SK-N-SH (cell line): Measurements from ENCODE around the gene KCTD7. TPM values are rescaled to one million over a fixed set of nuclear protein-coding genes. Genes with fewer than 3 reads are reported as not detected.

Experiments used
- CTCF ChIP-seq: fragments of 200-600 bp; sonication (generic); IDR thresholded peaks from 2 replicates; pipeline ENCODE4 v1.6.1; 2017; ENCODE audit warnings: antibody characterized with exemption, mild to moderate bottlenecking, moderate library complexity
- ELF1 ChIP-seq: IDR thresholded peaks from 2 replicates; pipeline ENCODE4 v1.4.0; 2012
- EZH2phosphoT487 ChIP-seq: fragments of 200-600 bp; sonication (generic); IDR thresholded peaks from 2 replicates; pipeline ENCODE4 v1.6.1; 2017; ENCODE audit warnings: low read depth, mixed run types, mild to moderate bottlenecking, antibody characterized with exemption, moderate library complexity, borderline replicate concordance
- FOSL2 ChIP-seq: IDR thresholded peaks from 2 replicates; pipeline ENCODE4 v1.4.0; 2012; ENCODE audit warnings: low read depth, mild to moderate bottlenecking, moderate library complexity, borderline replicate concordance
- NFIC ChIP-seq: IDR thresholded peaks from 2 replicates; pipeline ENCODE4 v1.4.0; 2012; ENCODE audit warnings: borderline replicate concordance
- NRF1 ChIP-seq: IDR thresholded peaks from 2 replicates; pipeline ENCODE4 v1.6.1; 2012; ENCODE audit warnings: low read depth, mild to moderate bottlenecking, low read length
- PBX3 ChIP-seq: IDR thresholded peaks from 2 replicates; pipeline ENCODE4; 2012
- POLR2AphosphoS5 ChIP-seq: IDR thresholded peaks from 2 replicates; pipeline ENCODE4 v1.6.1; 2012; ENCODE audit warnings: low read depth, low read length
- RFX5 ChIP-seq: IDR thresholded peaks from 2 replicates; pipeline ENCODE4 v1.6.1; 2012; ENCODE audit warnings: mild to moderate bottlenecking, improper control_type of control experiment, low read length
- TAF1 ChIP-seq: IDR thresholded peaks from 2 replicates; pipeline ENCODE4 v1.6.1; 2012; ENCODE audit warnings: low read depth, mild to moderate bottlenecking, low read length, moderate library complexity, borderline replicate concordance
- TCF12 ChIP-seq: IDR thresholded peaks from 2 replicates; pipeline ENCODE4 v1.4.0; 2012
- USF1 ChIP-seq: IDR thresholded peaks from 2 replicates; pipeline ENCODE4 v1.4.0; 2012; ENCODE audit warnings: low read depth, borderline replicate concordance
- ZBTB33 ChIP-seq: IDR thresholded peaks from 2 replicates; pipeline ENCODE4 v1.4.0; 2012; ENCODE audit warnings: low read depth, borderline replicate concordance
- polyA plus RNA-seq, 3 experiments: library from polyadenylated mRNA; depleted of rRNA; stranded (reverse); fragments of >200 nt; gene quantifications; 2 replicates each; pipeline ENCODE4 v1.2.3, GENCODE V29; 2012
- TF ChIP-seq, protein P1 (sequence below): IDR thresholded peaks from 2 replicates; pipeline ENCODE4 v1.4.0; 2012; ENCODE audit warnings: low read depth

Gene KCTD7
- polyA plus RNA-seq, 1 of the 3 experiments (the other 2 are of a cell fraction), result 19.5 TPM

DNA sequence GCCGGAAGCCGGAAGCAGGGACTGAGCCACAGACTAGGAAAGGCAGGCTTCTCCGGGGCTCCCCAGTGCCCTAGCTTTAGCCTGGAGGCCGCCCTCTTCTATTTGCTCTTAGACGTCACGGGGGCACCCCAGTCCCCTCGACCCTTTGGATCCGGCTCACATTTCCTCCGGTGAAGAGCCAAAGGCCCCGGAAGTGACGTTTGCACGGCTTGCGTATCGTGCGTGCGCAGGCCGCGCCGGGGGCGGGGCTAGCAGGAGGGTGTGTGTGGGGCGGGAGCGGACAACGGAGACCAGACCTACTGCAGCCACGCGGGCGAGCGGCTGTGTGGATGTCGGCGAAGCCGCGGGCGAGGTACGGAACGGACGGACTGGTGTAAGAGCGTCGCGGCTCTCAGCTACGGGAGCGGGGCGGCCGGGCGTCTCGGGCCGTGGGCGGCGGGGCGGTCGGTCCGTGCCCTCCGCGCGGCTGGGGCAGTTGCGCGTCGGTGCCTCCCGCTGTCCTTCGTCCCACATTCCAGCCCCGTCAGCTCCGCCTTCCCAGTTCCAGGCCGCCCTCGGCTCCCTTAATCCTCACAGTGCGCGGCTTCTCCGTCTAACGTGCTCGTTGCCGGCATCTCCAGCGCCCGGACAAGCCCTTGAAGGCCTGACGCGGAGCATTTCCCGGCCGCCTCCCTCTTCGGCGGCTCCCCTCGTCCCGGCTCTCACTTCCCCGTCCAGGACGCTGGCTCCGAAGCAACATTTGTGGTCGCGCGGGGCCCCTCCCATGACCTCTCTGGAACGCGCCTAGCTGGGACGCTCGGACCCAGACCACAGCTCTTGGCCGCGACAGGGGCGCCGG lies 25.8 kb downstream of the KCTD7 start (continued):
- TF ChIP-seq FOSL2 (no peak), USF1 (peak; percentile 75), PBX3 (no peak; the same call in 1 of the 2 replicates), ELF1 (peak; percentile 97), TCF12 (no peak), TAF1 (peak; percentile 78), CTCF (no peak), NRF1 (peak; percentile 96), ZBTB33 (no peak), POLR2AphosphoS5 (peak; percentile 94; the same call in 1 of the 2 replicates), NFIC (no peak; the same call in 1 of the 2 replicates), EZH2phosphoT487 (no peak), RFX5 (no peak)
- TF ChIP-seq, protein P1, sequence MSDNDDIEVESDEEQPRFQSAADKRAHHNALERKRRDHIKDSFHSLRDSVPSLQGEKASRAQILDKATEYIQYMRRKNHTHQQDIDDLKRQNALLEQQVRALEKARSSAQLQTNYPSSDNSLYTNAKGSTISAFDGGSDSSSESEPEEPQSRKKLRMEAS, result peak; percentile 98
